SU-DHL-6 (cell line): ENCODE data around the gene SCN3B.

Experiments
- EZH2phosphoT487 ChIP-seq: fragments of 200-600 bp; sonication (generic), shearing (Covaris generic); conservative IDR thresholded peaks from 2 replicates; pipeline ENCODE4 v1.6.1; 2018; ENCODE audit warnings: mild to moderate bottlenecking, antibody characterized with exemption, low read length, moderate library complexity, mixed read lengths
- TF ChIP-seq, protein P1 (sequence below): fragments of 200-600 bp; sonication (generic); IDR thresholded peaks from one replicate; pipeline ENCODE4 v1.5.1; 2017; ENCODE audit warnings: antibody characterized with exemption, mild to moderate bottlenecking, low read length, moderate library complexity; ENCODE audit not compliant: insufficient read depth, poor library complexity, severe bottlenecking

DNA sequence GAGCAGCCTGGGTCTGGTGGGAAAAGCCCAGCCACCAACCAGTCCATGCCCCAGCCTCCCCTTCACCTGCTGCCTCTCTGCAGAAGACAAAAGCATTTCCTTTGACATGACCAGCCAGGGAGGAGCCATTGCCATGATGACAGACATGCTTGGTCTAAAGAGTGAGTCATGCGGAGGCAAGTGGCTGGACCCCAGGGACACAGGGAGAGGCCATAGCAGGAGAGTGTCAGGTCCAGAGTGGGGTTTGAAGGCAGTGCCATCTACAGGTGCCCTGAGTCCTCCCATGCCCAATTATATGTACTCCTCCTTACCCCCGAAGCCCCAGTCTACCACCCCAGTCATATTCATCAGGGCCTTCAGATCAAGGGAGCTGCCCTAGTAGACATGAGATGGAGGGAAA is 67.4 kb downstream of the SCN3B start:
- TF ChIP-seq, protein P1, sequence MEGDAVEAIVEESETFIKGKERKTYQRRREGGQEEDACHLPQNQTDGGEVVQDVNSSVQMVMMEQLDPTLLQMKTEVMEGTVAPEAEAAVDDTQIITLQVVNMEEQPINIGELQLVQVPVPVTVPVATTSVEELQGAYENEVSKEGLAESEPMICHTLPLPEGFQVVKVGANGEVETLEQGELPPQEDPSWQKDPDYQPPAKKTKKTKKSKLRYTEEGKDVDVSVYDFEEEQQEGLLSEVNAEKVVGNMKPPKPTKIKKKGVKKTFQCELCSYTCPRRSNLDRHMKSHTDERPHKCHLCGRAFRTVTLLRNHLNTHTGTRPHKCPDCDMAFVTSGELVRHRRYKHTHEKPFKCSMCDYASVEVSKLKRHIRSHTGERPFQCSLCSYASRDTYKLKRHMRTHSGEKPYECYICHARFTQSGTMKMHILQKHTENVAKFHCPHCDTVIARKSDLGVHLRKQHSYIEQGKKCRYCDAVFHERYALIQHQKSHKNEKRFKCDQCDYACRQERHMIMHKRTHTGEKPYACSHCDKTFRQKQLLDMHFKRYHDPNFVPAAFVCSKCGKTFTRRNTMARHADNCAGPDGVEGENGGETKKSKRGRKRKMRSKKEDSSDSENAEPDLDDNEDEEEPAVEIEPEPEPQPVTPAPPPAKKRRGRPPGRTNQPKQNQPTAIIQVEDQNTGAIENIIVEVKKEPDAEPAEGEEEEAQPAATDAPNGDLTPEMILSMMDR, result no peak
- TF ChIP-seq EZH2phosphoT487, result no peak
